OCI-LY7 (cell line): ENCODE measurements around the gene GAS2L2. TPM values are rescaled to one million over a fixed set of nuclear protein-coding genes. Genes with fewer than 3 reads are reported as not detected.
A peak's percentile ranks its signal among the peaks of the same experiment; 100 is the strongest.

ENCODE experiments used
- BruUV-seq: library from RNA; stranded (reverse); fragments of 400-500 nt; replicated peaks from 2 replicates; lab custom pipeline; 2021; lab: Mats Ljungman, UMichigan
- CTCF ChIA-PET: fragments of 300-600 bp; sonication (Branson Sonifier 250); formaldehyde crosslinking; loops from one replicate; lab custom pipeline; 2022; ENCODE audit warnings: antibody characterized with exemption; ENCODE audit not compliant: unreplicated experiment; lab: Charles Lee
- POLR2A ChIA-PET: fragments of 300-600 bp; sonication (Branson Sonifier 250); formaldehyde crosslinking; loops from one replicate; lab custom pipeline; 2022; ENCODE audit warnings: antibody characterized with exemption; lab: Charles Lee
- DNase-seq: peaks from one replicate; pipeline ENCODE4 v3.0.0-alpha.2; 2015; ENCODE audit warnings: low spot score
- H2AFZ ChIP-seq: fragments of 200-600 bp; sonication (generic), shearing (Covaris generic); 2 replicates; pipeline ENCODE4 v1.6.1; 2014; ENCODE audit warnings: mild to moderate bottlenecking, antibody characterized with exemption, low read length, moderate library complexity
- H3K27ac ChIP-seq: fragments of 200-600 bp; sonication (generic); 2 replicates; pipeline ENCODE4 v1.5.1; 2014; ENCODE audit warnings: mixed run types, low read depth, mild to moderate bottlenecking, moderate library complexity, low read length, inconsistent platforms; ENCODE audit not compliant: poor library complexity, severe bottlenecking
- H3K36me3 ChIP-seq: fragments of 200-600 bp; sonication (generic); 2 replicates; pipeline ENCODE4 v1.6.1; 2014; ENCODE audit warnings: mild to moderate bottlenecking, antibody characterized with exemption, low read length, moderate library complexity, mixed read lengths; ENCODE audit not compliant: insufficient read depth
- H3K4me1 ChIP-seq: fragments of 200-600 bp; sonication (generic); 2 replicates; pipeline ENCODE4 v1.5.1; 2014; ENCODE audit warnings: mild to moderate bottlenecking, low read length; ENCODE audit not compliant: insufficient read depth, poor library complexity, severe bottlenecking
- H3K4me2 ChIP-seq: fragments of 200-600 bp; sonication (generic); 2 replicates; pipeline ENCODE4 v1.6.1; 2014; ENCODE audit warnings: mild to moderate bottlenecking, low read length
- H3K4me3 ChIP-seq: fragments of 200-600 bp; sonication (generic); 2 replicates; pipeline ENCODE4 v1.5.1; 2014; ENCODE audit warnings: mild to moderate bottlenecking, low read depth, low read length; ENCODE audit not compliant: poor library complexity, severe bottlenecking
- H3K79me2 ChIP-seq: fragments of 200-600 bp; sonication (generic); 2 replicates; pipeline ENCODE4 v1.6.1; 2016; ENCODE audit warnings: low read depth, mild to moderate bottlenecking, low read length, moderate library complexity, mixed read lengths; ENCODE audit not compliant: insufficient read depth
- H3K9me2 ChIP-seq: fragments of 200-600 bp; sonication (generic); 2 replicates; pipeline ENCODE4 v1.6.1; 2016; ENCODE audit warnings: mild to moderate bottlenecking, low read length, mixed read lengths; ENCODE audit not compliant: insufficient read depth
- H3K9me3 ChIP-seq: fragments of 200-600 bp; sonication (generic); 2 replicates; pipeline ENCODE4 v1.6.1; 2014; ENCODE audit warnings: mild to moderate bottlenecking, mixed run types, low read length, mixed read lengths
- H4K20me1 ChIP-seq: fragments of 200-600 bp; sonication (generic); 2 replicates; pipeline ENCODE4 v1.6.1; 2014; ENCODE audit warnings: mild to moderate bottlenecking, antibody characterized with exemption, low read length, moderate library complexity, mixed read lengths; ENCODE audit not compliant: insufficient read depth
- EZH2phosphoT487 ChIP-seq: fragments of 200-600 bp; sonication (generic); IDR thresholded peaks from 2 replicates; pipeline ENCODE4 v1.6.1; 2018; ENCODE audit warnings: low read depth, borderline replicate concordance, mild to moderate bottlenecking, mixed run types, antibody characterized with exemption, low read length, moderate library complexity, mixed read lengths
- intact Hi-C: fragments of 100-400 bp; cut with micrococcal nuclease; formaldehyde crosslinking; loops from one replicate; pipeline ENCODE4 v1.10.0; 2022; ENCODE audit not compliant: unreplicated experiment
- total RNA-seq, 2 experiments: library from RNA; depleted of rRNA in 1 of 2; stranded (reverse); fragments of >200 nt in 1 of 2; shearing (Covaris generic) in 1 of 2; gene quantifications; 2 replicates each; pipeline ENCODE4 v1.2.3, GENCODE V29; 2014 to 2022
- TF ChIP-seq, protein P1 (sequence below): fragments of 200-600 bp; sonication (generic); conservative IDR thresholded peaks from 2 replicates; pipeline ENCODE4 v1.5.1; 2014; ENCODE audit warnings: mild to moderate bottlenecking, antibody characterized with exemption, low read length, moderate library complexity, mixed read lengths

GAS2L2 gene
- total RNA-seq, 2 experiments from 2014 or later = 0.21 TPM; not detected in 1

- intact Hi-C loops = no loop called here
- POLR2A ChIA-PET = no interaction called here
- no peak overlapping the region for H3K4me2 ChIP-seq
- no peak for TF ChIP-seq EZH2phosphoT487
- TF ChIP-seq, protein P1, sequence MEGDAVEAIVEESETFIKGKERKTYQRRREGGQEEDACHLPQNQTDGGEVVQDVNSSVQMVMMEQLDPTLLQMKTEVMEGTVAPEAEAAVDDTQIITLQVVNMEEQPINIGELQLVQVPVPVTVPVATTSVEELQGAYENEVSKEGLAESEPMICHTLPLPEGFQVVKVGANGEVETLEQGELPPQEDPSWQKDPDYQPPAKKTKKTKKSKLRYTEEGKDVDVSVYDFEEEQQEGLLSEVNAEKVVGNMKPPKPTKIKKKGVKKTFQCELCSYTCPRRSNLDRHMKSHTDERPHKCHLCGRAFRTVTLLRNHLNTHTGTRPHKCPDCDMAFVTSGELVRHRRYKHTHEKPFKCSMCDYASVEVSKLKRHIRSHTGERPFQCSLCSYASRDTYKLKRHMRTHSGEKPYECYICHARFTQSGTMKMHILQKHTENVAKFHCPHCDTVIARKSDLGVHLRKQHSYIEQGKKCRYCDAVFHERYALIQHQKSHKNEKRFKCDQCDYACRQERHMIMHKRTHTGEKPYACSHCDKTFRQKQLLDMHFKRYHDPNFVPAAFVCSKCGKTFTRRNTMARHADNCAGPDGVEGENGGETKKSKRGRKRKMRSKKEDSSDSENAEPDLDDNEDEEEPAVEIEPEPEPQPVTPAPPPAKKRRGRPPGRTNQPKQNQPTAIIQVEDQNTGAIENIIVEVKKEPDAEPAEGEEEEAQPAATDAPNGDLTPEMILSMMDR = no peak
- BruUV-seq = no TSS peak
- no peaks in the 10 kb centered on the region for H4K20me1 ChIP-seq
- no peak overlapping the region for H3K4me3 ChIP-seq
- H3K79me2 ChIP-seq = no peaks in the 10 kb centered on the region
- H3K27ac ChIP-seq = no peak overlapping the region
- no peaks in the 10 kb centered on the region for H3K9me3 ChIP-seq
- no peak overlapping the region for H2AFZ ChIP-seq
- H3K9me2 ChIP-seq = no peaks in the 10 kb centered on the region
- no peak for DNase-seq
- CTCF ChIA-PET = no interaction called here
- H3K4me1 ChIP-seq = no peaks in the 10 kb centered on the region
- H3K36me3 ChIP-seq = no peaks in the 10 kb centered on the region
Measured at GRCh38 chr17:35773129-35773528, 20.1 kb upstream of the GAS2L2 start.

DNA sequence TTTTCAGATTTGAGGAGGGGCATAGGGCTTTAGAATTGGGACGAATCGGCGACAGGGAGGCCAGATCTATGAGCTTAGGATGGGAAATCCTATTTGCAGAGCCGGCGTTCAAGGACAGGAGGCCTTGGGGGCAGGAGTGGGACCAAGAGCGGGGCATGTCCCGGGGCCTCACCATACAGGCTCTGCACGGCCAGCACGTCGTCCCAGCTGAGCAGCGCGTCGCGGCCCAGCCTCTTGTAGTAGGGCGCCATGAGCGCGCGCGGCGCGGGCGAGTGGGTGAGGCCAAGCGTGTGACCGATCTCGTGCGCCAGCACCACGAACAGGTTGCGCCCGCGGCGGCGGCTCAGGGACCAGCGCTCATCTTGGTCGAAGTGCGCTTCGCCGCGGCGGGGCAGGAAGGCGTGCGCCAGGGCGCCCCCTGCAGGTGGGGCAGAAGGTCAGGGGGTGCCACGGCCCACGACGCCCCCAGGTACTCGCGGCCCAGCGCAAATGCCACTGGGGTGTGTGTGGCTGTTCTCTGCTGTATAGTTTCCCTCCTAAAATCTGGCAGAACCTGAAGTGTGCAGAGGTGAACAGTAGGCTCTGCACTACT, 17.0 kb upstream of the GAS2L2 start:
- Histone ChIP-seq H3K9me3 (no peaks in the 10 kb centered on the region), H3K4me2 (no peak overlapping the region), H3K4me1 (peaks cover 6% of the 10 kb centered on the region), H3K4me3 (no peak overlapping the region), H2AFZ (no peak overlapping the region), H4K20me1 (no peaks in the 10 kb centered on the region), H3K27ac (no peak overlapping the region), H3K79me2 (no peaks in the 10 kb centered on the region), H3K9me2 (no peaks in the 10 kb centered on the region), H3K36me3 (no peaks in the 10 kb centered on the region)
- CTCF ChIA-PET = no interaction called here
- intact Hi-C loops = no loop called here
- POLR2A ChIA-PET = no interaction called here
- TF ChIP-seq, protein P1 = peak; percentile 66
- no peak for TF ChIP-seq EZH2phosphoT487
- BruUV-seq = no TSS peak
- DNase-seq = no peak

- Histone ChIP-seq H2AFZ (no peak overlapping the region), H3K79me2 (no peaks in the 10 kb centered on the region), H3K9me3 (no peaks in the 10 kb centered on the region), H3K4me2 (no peak overlapping the region), H4K20me1 (no peaks in the 10 kb centered on the region), H3K36me3 (no peaks in the 10 kb centered on the region), H3K4me1 (peaks cover 9% of the 10 kb centered on the region), H3K27ac (no peak overlapping the region), H3K4me3 (no peak overlapping the region), H3K9me2 (no peaks in the 10 kb centered on the region)
- intact Hi-C loops = no loop called here
- POLR2A ChIA-PET = interaction anchor here (0.6 kb wide), 1 partner anchor 19 kb away, joined by 4 read pairs; no protein-coding TSS in a partner anchor
- BruUV-seq = no TSS peak
- no peak for TF ChIP-seq EZH2phosphoT487
- TF ChIP-seq, protein P1 = no peak
- no peak for DNase-seq
- CTCF ChIA-PET = no interaction called here
Measured at GRCh38 chr17:35768797-35769196, 15.8 kb upstream of the GAS2L2 start.
